ENCODE results near the gene SETBP1. TPM values are rescaled to one million over a fixed set of nuclear protein-coding genes. Genes with fewer than 3 reads are reported as not detected.

SETBP1 gene
- total RNA-seq, 1 experiment from 2014 or later = 4.0 TPM

DNA sequence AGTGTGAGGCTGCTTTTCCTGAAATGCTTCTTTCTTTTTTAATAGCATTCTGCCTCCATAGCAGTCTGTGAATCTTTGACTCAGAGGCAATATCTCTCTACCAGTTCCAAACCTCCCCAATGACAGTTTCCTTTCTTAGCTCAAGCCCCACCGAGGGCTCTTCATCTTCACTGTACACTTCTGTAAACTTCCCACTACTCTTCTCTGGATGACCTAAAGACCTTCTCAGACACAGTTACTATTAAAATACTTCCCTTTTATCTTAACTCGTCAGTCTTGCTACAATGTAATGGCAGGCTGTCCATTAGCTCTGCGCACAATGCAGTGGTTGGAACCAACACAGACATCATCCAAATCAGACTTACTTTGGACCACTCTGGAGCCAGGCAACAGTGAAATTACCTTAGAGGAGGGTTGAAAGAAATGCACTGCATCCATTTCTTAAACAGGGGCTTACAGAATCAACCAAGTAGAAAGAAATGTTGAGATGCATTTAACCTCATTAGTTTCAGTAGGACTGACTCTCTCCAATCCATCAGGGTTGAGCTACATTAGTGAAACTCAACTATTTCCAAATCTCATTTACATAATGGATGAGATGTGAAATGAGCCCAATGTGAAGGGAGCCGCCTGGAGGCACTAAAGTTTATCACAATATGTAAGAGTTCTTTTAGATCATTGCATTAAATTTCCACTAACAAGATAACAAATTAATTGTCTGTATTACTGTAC is 343.8 kb downstream of the SETBP1 start:
- intact Hi-C loops (cut with micrococcal nuclease; ENCODE audit: unreplicated experiment) = no loop called here
- Mint-ChIP-seq H3K27ac (ENCODE audit: unreplicated experiment) (no peak overlapping the region), H3K36me3 (ENCODE audit: insufficient read depth, unreplicated experiment) (no peaks in the 10 kb centered on the region), H3K27me3 (ENCODE audit: insufficient read depth, unreplicated experiment) (no peaks in the 10 kb centered on the region), H3K9me3 (ENCODE audit: unreplicated experiment) (no peaks in the 10 kb centered on the region), H3K4me1 (ENCODE audit: low read depth, unreplicated experiment) (no peaks in the 10 kb centered on the region), H3K4me3 (ENCODE audit: unreplicated experiment) (no peak overlapping the region)
- Histone ChIP-seq H3K9me3 (no peaks in the 10 kb centered on the region), H3K36me3 (ENCODE audit: control insufficient read depth, insufficient read depth, low read length) (no peaks in the 10 kb centered on the region), H3K4me1 (no peaks in the 10 kb centered on the region), H3K4me3 (ENCODE audit: low read depth, low read length) (no peak overlapping the region), H3K27me3 (replicated peaks; ENCODE audit: control insufficient read depth, insufficient read depth, low read length) (no peaks in the 10 kb centered on the region)
- no TSS peak for BruUV-seq (replicated peaks)
- TF ChIP-seq, protein P1, sequence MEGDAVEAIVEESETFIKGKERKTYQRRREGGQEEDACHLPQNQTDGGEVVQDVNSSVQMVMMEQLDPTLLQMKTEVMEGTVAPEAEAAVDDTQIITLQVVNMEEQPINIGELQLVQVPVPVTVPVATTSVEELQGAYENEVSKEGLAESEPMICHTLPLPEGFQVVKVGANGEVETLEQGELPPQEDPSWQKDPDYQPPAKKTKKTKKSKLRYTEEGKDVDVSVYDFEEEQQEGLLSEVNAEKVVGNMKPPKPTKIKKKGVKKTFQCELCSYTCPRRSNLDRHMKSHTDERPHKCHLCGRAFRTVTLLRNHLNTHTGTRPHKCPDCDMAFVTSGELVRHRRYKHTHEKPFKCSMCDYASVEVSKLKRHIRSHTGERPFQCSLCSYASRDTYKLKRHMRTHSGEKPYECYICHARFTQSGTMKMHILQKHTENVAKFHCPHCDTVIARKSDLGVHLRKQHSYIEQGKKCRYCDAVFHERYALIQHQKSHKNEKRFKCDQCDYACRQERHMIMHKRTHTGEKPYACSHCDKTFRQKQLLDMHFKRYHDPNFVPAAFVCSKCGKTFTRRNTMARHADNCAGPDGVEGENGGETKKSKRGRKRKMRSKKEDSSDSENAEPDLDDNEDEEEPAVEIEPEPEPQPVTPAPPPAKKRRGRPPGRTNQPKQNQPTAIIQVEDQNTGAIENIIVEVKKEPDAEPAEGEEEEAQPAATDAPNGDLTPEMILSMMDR (IDR thresholded peaks at IDR 0.05; ENCODE audit: insufficient read depth in 1 of 2, low read depth in 1 of 2, low read length in 1 of 2, severe bottlenecking in 1 of 2, unreplicated experiment in 1 of 2) = no peak
- DNase-seq = no peak
- POLR2A ChIA-PET = no interaction called here
- CTCF ChIA-PET = no interaction called here

DNA sequence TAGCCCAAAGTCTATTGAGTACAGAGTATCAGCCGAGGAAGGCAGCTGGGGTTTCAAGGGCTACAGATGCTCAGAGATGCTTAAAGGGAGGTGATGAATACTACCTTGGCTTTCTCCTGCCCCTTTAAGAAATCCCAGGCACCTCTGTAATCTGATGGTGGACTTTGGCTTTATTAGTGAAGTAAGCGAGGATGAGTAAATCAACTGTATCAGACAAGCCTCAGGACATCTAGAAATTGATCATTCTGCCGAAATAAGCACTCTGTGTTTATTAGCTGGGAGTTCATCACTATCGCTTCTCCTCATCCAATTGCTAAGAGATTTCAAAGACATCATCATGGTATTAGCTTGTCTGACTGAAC is 344.4 kb downstream of the SETBP1 start:
- H3K4me1 ChIP-seq = no peaks in the 10 kb centered on the region
- no peaks in the 10 kb centered on the region for H3K9me3 Mint-ChIP-seq (ENCODE audit: unreplicated experiment)
- no peak overlapping the region for H3K4me3 Mint-ChIP-seq (ENCODE audit: unreplicated experiment)
- intact Hi-C loops (cut with micrococcal nuclease; ENCODE audit: unreplicated experiment) = no loop called here
- H3K4me3 ChIP-seq (ENCODE audit: low read depth, low read length) = no peak overlapping the region
- H3K36me3 Mint-ChIP-seq (ENCODE audit: insufficient read depth, unreplicated experiment) = no peaks in the 10 kb centered on the region
- H3K27ac Mint-ChIP-seq (ENCODE audit: unreplicated experiment) = no peak overlapping the region
- POLR2A ChIA-PET = no interaction called here
- H3K4me1 Mint-ChIP-seq (ENCODE audit: low read depth, unreplicated experiment) = no peaks in the 10 kb centered on the region
- no peaks in the 10 kb centered on the region for H3K27me3 ChIP-seq (replicated peaks; ENCODE audit: control insufficient read depth, insufficient read depth, low read length)
- H3K9me3 ChIP-seq = no peaks in the 10 kb centered on the region
- DNase-seq = no peak
- BruUV-seq (replicated peaks) = no TSS peak
- CTCF ChIA-PET = no interaction called here
- no peaks in the 10 kb centered on the region for H3K36me3 ChIP-seq (ENCODE audit: control insufficient read depth, insufficient read depth, low read length)
- no peaks in the 10 kb centered on the region for H3K27me3 Mint-ChIP-seq (ENCODE audit: insufficient read depth, unreplicated experiment)
- TF ChIP-seq, protein P1 (IDR thresholded peaks at IDR 0.05; ENCODE audit: insufficient read depth in 1 of 2, low read depth in 1 of 2, low read length in 1 of 2, severe bottlenecking in 1 of 2, unreplicated experiment in 1 of 2) = no peak

DNA sequence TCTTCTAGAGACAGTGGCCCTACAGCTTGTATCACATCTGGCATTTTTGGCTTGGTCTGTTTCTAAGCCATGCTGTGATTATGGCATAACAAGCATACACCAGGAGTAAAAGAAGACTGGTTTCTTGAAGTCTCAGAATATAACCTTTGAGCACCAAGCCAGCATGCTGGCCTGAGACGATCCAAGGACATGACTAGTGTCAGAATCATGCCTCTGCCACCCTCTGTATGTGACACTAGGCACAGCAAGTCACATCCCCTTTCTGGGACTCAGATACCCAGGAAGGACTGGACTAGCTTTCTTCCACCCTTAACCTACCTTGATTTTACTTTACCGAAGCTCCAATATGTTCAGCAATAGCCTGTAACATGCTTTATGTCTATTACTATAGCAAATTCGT is 345.5 kb downstream of the SETBP1 start:
- no peak overlapping the region for H3K4me3 ChIP-seq (ENCODE audit: low read depth, low read length)
- no peaks in the 10 kb centered on the region for H3K36me3 ChIP-seq (ENCODE audit: control insufficient read depth, insufficient read depth, low read length)
- intact Hi-C loops (cut with micrococcal nuclease; ENCODE audit: unreplicated experiment) = no loop called here
- ChIA-PET CTCF (no interaction called here), POLR2A (no interaction called here)
- no peak for DNase-seq
- no peaks in the 10 kb centered on the region for H3K9me3 ChIP-seq
- Mint-ChIP-seq H3K4me3 (ENCODE audit: unreplicated experiment) (no peak overlapping the region), H3K9me3 (ENCODE audit: unreplicated experiment) (no peaks in the 10 kb centered on the region), H3K27ac (ENCODE audit: unreplicated experiment) (no peak overlapping the region), H3K4me1 (ENCODE audit: low read depth, unreplicated experiment) (no peaks in the 10 kb centered on the region), H3K36me3 (ENCODE audit: insufficient read depth, unreplicated experiment) (no peaks in the 10 kb centered on the region), H3K27me3 (ENCODE audit: insufficient read depth, unreplicated experiment) (no peaks in the 10 kb centered on the region)
- H3K27me3 ChIP-seq (replicated peaks; ENCODE audit: control insufficient read depth, insufficient read depth, low read length) = no peaks in the 10 kb centered on the region
- TF ChIP-seq, protein P1 (IDR thresholded peaks at IDR 0.05; ENCODE audit: insufficient read depth in 1 of 2, low read depth in 1 of 2, low read length in 1 of 2, severe bottlenecking in 1 of 2, unreplicated experiment in 1 of 2) = no peak
- no TSS peak for BruUV-seq (replicated peaks)
- no peaks in the 10 kb centered on the region for H3K4me1 ChIP-seq
